Measurements from ENCODE around the gene CHMP4A. TPM values are rescaled to one million over a fixed set of nuclear protein-coding genes. Genes with fewer than 3 reads are reported as not detected.

CHMP4A gene
- total RNA-seq, 1 experiment from 2014 or later: 32.7 TPM

DNA sequence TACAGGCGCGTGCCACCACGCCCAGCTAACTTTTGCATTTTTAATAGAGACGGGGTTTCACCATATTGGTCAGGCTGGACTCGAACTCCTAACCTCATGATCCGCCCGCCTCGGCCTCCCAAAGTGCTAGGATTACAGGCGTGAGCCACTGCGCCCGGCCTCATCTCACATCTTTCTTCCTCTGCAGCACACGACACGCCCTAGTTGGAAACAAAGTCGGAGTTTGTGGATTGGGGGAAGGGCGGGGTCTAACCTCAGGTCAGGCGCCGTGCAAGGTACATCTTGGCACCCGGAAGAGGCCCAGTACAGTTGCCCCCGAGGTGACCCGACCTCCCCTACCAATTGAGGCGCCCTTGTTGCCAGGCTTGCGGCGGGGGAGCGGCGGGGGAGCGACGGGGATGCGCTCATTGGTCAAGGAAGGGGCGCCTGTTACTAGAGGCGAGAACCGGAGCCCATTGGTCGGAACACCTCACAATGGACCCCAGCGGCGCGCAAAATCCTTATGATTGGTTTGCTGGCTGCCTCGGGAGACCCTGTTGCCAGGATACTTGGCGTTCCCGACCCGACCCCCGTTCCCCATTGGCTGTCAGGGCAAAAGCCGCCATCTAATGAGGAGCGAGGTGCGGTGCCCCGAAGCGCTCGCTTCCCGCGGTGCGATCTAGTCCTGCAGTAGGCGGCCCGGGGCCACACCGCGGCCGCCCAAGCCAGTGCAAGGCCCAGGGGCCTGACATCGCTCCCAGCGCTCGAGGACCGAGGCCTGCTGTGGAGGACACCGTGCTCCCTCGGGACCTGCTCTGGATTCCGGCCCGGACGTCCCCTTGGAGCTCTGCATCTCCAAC is 41.6 kb downstream of the CHMP4A start, which contains the start of gene REC8 (continued):
- TF ChIP-seq, protein P1, sequence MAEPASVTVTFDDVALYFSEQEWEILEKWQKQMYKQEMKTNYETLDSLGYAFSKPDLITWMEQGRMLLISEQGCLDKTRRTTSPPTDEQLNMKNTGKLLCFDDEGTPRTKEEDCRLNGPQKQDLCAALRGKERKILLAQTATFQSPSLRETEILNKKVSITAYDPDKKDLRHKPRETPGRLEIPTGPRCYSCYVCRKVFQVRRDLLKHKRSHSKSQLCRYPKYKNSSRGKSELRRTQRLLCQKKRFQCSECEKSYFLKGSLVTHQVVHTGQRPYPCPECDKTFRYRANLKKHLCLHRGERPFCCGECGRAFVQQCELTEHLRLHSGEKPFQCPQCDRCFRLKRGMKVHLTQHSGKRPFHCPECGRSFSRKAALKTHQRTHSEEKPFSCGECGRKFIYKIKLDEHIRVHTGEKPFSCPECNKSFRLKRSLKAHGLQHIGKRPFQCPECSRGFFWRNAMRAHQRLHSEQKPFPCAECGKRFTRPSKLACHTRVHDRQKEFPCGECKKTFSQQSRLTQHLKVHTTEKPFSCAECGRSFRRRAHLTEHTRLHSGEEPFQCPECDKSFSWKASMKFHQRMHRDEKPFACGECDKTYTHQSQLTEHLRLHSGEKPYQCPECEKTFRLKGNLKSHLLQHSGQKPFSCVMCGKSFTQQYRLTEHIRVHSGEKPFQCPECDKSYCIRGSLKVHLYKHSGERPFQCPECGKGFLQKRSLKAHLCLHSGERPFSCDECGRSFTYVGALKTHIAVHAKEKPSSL (CRISPR knock-in tag; conservative IDR thresholded peaks at IDR 0.05): no peak
- TF ChIP-seq, protein P2, sequence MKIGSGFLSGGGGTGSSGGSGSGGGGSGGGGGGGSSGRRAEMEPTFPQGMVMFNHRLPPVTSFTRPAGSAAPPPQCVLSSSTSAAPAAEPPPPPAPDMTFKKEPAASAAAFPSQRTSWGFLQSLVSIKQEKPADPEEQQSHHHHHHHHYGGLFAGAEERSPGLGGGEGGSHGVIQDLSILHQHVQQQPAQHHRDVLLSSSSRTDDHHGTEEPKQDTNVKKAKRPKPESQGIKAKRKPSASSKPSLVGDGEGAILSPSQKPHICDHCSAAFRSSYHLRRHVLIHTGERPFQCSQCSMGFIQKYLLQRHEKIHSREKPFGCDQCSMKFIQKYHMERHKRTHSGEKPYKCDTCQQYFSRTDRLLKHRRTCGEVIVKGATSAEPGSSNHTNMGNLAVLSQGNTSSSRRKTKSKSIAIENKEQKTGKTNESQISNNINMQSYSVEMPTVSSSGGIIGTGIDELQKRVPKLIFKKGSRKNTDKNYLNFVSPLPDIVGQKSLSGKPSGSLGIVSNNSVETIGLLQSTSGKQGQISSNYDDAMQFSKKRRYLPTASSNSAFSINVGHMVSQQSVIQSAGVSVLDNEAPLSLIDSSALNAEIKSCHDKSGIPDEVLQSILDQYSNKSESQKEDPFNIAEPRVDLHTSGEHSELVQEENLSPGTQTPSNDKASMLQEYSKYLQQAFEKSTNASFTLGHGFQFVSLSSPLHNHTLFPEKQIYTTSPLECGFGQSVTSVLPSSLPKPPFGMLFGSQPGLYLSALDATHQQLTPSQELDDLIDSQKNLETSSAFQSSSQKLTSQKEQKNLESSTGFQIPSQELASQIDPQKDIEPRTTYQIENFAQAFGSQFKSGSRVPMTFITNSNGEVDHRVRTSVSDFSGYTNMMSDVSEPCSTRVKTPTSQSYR (CRISPR knock-in tag; IDR thresholded peaks at IDR 0.05): no peak
- TF ChIP-seq, protein P3, sequence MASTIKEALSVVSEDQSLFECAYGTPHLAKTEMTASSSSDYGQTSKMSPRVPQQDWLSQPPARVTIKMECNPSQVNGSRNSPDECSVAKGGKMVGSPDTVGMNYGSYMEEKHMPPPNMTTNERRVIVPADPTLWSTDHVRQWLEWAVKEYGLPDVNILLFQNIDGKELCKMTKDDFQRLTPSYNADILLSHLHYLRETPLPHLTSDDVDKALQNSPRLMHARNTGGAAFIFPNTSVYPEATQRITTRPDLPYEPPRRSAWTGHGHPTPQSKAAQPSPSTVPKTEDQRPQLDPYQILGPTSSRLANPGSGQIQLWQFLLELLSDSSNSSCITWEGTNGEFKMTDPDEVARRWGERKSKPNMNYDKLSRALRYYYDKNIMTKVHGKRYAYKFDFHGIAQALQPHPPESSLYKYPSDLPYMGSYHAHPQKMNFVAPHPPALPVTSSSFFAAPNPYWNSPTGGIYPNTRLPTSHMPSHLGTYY (CRISPR knock-in tag; IDR thresholded peaks at IDR 0.05): no peak
- TF ChIP-seq ETV6 (CRISPR knock-in tag; IDR thresholded peaks at IDR 0.05) (no peak), PRRX2 (CRISPR knock-in tag; IDR thresholded peaks at IDR 0.05) (no peak), FOXK1 (CRISPR knock-in tag; IDR thresholded peaks at IDR 0.05) (peak; percentile 66), FOXP1 (CRISPR knock-in tag; IDR thresholded peaks at IDR 0.05; ENCODE audit: borderline replicate concordance) (no peak)
- TF ChIP-seq, protein P4, sequence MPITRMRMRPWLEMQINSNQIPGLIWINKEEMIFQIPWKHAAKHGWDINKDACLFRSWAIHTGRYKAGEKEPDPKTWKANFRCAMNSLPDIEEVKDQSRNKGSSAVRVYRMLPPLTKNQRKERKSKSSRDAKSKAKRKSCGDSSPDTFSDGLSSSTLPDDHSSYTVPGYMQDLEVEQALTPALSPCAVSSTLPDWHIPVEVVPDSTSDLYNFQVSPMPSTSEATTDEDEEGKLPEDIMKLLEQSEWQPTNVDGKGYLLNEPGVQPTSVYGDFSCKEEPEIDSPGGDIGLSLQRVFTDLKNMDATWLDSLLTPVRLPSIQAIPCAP (CRISPR knock-in tag; IDR thresholded peaks at IDR 0.05): no peak
- TF ChIP-seq, protein P5, sequence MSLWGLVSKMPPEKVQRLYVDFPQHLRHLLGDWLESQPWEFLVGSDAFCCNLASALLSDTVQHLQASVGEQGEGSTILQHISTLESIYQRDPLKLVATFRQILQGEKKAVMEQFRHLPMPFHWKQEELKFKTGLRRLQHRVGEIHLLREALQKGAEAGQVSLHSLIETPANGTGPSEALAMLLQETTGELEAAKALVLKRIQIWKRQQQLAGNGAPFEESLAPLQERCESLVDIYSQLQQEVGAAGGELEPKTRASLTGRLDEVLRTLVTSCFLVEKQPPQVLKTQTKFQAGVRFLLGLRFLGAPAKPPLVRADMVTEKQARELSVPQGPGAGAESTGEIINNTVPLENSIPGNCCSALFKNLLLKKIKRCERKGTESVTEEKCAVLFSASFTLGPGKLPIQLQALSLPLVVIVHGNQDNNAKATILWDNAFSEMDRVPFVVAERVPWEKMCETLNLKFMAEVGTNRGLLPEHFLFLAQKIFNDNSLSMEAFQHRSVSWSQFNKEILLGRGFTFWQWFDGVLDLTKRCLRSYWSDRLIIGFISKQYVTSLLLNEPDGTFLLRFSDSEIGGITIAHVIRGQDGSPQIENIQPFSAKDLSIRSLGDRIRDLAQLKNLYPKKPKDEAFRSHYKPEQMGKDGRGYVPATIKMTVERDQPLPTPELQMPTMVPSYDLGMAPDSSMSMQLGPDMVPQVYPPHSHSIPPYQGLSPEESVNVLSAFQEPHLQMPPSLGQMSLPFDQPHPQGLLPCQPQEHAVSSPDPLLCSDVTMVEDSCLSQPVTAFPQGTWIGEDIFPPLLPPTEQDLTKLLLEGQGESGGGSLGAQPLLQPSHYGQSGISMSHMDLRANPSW (CRISPR knock-in tag; conservative IDR thresholded peaks at IDR 0.05; ENCODE audit: low read depth): no peak

DNA sequence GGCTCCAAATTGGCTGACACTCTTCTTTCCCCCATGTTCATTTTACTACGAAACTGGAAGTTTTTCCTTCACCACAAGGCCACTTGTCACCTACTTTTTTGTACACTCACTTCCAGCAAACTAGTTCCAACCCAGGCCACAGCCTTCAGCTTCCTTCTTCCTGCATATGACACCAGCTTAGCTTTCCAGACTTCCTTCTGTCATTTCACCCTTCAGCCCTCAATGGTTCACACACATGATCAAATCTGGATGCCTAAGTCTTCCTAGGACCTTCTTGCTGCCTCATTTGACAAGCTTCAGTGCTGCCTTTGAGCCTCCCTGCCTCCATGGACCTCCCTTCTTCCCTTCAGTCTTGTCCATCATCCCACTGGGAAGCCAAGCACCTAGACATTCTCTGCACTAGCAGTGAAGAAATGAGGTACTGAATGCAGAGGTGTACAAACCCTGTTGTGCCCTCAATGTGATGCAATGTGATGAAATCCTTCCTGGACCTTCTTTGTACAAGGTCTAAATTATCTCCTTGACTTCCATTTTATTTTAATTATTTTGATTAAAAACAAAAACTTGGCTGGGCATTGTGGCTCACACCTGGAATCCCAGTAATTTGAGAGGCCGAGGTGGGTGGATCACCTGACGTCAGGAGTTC is 45.7 kb downstream of the CHMP4A start:
- Mint-ChIP-seq H3K27ac (no peak overlapping the region), H3K4me1 (peaks cover 4% of the 10 kb centered on the region), H3K9me3 (no peaks in the 10 kb centered on the region), H3K36me3 (peaks cover 7% of the 10 kb centered on the region), H3K27me3 (ENCODE audit: low read depth) (no peaks in the 10 kb centered on the region; the same call in none of the 2 replicates), H3K4me3 (no peak overlapping the region)
- TF ChIP-seq, protein P6, sequence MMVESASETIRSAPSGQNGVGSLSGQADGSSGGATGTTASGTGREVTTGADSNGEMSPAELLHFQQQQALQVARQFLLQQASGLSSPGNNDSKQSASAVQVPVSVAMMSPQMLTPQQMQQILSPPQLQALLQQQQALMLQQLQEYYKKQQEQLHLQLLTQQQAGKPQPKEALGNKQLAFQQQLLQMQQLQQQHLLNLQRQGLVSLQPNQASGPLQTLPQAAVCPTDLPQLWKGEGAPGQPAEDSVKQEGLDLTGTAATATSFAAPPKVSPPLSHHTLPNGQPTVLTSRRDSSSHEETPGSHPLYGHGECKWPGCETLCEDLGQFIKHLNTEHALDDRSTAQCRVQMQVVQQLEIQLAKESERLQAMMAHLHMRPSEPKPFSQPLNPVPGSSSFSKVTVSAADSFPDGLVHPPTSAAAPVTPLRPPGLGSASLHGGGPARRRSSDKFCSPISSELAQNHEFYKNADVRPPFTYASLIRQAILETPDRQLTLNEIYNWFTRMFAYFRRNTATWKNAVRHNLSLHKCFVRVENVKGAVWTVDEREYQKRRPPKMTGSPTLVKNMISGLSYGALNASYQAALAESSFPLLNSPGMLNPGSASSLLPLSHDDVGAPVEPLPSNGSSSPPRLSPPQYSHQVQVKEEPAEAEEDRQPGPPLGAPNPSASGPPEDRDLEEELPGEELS (CRISPR knock-in tag; IDR thresholded peaks at IDR 0.05): no peak
- TF ChIP-seq, protein P7, sequence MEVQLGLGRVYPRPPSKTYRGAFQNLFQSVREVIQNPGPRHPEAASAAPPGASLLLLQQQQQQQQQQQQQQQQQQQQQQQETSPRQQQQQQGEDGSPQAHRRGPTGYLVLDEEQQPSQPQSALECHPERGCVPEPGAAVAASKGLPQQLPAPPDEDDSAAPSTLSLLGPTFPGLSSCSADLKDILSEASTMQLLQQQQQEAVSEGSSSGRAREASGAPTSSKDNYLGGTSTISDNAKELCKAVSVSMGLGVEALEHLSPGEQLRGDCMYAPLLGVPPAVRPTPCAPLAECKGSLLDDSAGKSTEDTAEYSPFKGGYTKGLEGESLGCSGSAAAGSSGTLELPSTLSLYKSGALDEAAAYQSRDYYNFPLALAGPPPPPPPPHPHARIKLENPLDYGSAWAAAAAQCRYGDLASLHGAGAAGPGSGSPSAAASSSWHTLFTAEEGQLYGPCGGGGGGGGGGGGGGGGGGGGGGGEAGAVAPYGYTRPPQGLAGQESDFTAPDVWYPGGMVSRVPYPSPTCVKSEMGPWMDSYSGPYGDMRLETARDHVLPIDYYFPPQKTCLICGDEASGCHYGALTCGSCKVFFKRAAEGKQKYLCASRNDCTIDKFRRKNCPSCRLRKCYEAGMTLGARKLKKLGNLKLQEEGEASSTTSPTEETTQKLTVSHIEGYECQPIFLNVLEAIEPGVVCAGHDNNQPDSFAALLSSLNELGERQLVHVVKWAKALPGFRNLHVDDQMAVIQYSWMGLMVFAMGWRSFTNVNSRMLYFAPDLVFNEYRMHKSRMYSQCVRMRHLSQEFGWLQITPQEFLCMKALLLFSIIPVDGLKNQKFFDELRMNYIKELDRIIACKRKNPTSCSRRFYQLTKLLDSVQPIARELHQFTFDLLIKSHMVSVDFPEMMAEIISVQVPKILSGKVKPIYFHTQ (CRISPR knock-in tag; IDR thresholded peaks at IDR 0.05): no peak
- peak; percentile 86 for TF ChIP-seq GABPB1 (CRISPR knock-in tag; IDR thresholded peaks at IDR 0.05)
- TF ChIP-seq, protein P8, sequence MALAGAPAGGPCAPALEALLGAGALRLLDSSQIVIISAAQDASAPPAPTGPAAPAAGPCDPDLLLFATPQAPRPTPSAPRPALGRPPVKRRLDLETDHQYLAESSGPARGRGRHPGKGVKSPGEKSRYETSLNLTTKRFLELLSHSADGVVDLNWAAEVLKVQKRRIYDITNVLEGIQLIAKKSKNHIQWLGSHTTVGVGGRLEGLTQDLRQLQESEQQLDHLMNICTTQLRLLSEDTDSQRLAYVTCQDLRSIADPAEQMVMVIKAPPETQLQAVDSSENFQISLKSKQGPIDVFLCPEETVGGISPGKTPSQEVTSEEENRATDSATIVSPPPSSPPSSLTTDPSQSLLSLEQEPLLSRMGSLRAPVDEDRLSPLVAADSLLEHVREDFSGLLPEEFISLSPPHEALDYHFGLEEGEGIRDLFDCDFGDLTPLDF (CRISPR knock-in tag; IDR thresholded peaks at IDR 0.05): no peak
- DNase-seq (ENCODE audit: low spot score) (no peak), ATAC-seq (no peak)
- CTCF ChIA-PET: no interaction called here
- POLR2A ChIA-PET: no interaction called here
